Ishikawa (cell line): ENCODE results near the gene PLCH1.

Experiments used
- CEBPB ChIP-seq: IDR thresholded peaks from 2 replicates; pipeline ENCODE4 v1.6.1; 2012
- CREB1 ChIP-seq: IDR thresholded peaks from 2 replicates; pipeline ENCODE4 v1.6.1; 2012; ENCODE audit warnings: low read depth
- EGR1 ChIP-seq: IDR thresholded peaks from 2 replicates; pipeline ENCODE4 v1.6.1; 2012
- EP300 ChIP-seq: IDR thresholded peaks from 2 replicates; pipeline ENCODE4 v1.6.1; 2012; ENCODE audit warnings: borderline replicate concordance
- FOXM1 ChIP-seq: IDR thresholded peaks from 2 replicates; pipeline ENCODE4 v1.6.1; 2012; ENCODE audit warnings: low read depth, borderline replicate concordance
- NFIC ChIP-seq: IDR thresholded peaks from 2 replicates; pipeline ENCODE4 v1.6.1; 2012
- RAD21 ChIP-seq: IDR thresholded peaks from 2 replicates; pipeline ENCODE4 v1.6.1; 2012; ENCODE audit warnings: low read depth
- TAF1 ChIP-seq: IDR thresholded peaks from 2 replicates; pipeline ENCODE4 v1.6.1; 2012; ENCODE audit warnings: low read depth, mild to moderate bottlenecking
- TCF12 ChIP-seq: IDR thresholded peaks from 2 replicates; pipeline ENCODE4 v1.6.1; 2012; ENCODE audit warnings: low read depth
- TEAD4 ChIP-seq: IDR thresholded peaks from 2 replicates; pipeline ENCODE4 v1.6.1; 2012
- YY1 ChIP-seq: IDR thresholded peaks from 2 replicates; pipeline ENCODE4 v1.6.1; 2012; ENCODE audit warnings: low read depth
- ZBTB7A ChIP-seq: IDR thresholded peaks from 2 replicates; pipeline ENCODE4 v1.6.1; 2012; ENCODE audit warnings: low read depth
- TF ChIP-seq, protein P1 (sequence below): IDR thresholded peaks from 2 replicates; pipeline ENCODE4 v1.6.1; 2012
- TF ChIP-seq, protein P2 (sequence below): IDR thresholded peaks from 2 replicates; pipeline ENCODE4 v1.6.1; 2012
- TF ChIP-seq, protein P3 (sequence below): IDR thresholded peaks from 2 replicates; pipeline ENCODE4 v1.6.1; 2012; ENCODE audit warnings: low read depth, mild to moderate bottlenecking

The PLCH1 gene

DNA sequence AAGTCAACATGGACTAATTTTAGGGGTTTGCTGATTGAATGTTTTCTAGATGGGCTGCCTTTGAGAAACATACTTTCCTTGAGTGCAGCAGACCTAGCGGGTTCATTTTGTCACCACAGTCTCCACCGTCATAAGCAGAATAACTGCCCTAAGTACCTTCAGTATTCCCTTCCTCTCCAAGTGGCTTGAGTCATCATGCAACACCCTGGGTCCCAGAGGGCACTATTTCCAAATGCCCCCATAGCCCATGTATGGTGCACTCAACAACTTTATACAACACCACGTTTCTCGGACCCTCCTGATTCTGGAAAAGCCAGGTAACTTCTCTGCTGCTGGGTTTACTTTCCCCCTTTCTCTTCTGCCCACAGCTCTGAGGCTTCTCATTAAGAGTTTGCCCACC lies 300.1 kb downstream of the PLCH1 start:
- TF ChIP-seq FOXM1, result no peak
- no peak for TF ChIP-seq TEAD4
- no peak for TF ChIP-seq CEBPB
- TF ChIP-seq, protein P1, sequence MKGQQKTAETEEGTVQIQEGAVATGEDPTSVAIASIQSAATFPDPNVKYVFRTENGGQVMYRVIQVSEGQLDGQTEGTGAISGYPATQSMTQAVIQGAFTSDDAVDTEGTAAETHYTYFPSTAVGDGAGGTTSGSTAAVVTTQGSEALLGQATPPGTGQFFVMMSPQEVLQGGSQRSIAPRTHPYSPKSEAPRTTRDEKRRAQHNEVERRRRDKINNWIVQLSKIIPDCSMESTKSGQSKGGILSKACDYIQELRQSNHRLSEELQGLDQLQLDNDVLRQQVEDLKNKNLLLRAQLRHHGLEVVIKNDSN, result no peak
- no peak for TF ChIP-seq CREB1
- TF ChIP-seq RAD21, result no peak
- TF ChIP-seq, protein P2, sequence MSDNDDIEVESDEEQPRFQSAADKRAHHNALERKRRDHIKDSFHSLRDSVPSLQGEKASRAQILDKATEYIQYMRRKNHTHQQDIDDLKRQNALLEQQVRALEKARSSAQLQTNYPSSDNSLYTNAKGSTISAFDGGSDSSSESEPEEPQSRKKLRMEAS, result no peak
- TF ChIP-seq, protein P3, sequence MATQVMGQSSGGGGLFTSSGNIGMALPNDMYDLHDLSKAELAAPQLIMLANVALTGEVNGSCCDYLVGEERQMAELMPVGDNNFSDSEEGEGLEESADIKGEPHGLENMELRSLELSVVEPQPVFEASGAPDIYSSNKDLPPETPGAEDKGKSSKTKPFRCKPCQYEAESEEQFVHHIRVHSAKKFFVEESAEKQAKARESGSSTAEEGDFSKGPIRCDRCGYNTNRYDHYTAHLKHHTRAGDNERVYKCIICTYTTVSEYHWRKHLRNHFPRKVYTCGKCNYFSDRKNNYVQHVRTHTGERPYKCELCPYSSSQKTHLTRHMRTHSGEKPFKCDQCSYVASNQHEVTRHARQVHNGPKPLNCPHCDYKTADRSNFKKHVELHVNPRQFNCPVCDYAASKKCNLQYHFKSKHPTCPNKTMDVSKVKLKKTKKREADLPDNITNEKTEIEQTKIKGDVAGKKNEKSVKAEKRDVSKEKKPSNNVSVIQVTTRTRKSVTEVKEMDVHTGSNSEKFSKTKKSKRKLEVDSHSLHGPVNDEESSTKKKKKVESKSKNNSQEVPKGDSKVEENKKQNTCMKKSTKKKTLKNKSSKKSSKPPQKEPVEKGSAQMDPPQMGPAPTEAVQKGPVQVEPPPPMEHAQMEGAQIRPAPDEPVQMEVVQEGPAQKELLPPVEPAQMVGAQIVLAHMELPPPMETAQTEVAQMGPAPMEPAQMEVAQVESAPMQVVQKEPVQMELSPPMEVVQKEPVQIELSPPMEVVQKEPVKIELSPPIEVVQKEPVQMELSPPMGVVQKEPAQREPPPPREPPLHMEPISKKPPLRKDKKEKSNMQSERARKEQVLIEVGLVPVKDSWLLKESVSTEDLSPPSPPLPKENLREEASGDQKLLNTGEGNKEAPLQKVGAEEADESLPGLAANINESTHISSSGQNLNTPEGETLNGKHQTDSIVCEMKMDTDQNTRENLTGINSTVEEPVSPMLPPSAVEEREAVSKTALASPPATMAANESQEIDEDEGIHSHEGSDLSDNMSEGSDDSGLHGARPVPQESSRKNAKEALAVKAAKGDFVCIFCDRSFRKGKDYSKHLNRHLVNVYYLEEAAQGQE, result no peak
- TF ChIP-seq TAF1, result no peak
- no peak for TF ChIP-seq EGR1

DNA sequence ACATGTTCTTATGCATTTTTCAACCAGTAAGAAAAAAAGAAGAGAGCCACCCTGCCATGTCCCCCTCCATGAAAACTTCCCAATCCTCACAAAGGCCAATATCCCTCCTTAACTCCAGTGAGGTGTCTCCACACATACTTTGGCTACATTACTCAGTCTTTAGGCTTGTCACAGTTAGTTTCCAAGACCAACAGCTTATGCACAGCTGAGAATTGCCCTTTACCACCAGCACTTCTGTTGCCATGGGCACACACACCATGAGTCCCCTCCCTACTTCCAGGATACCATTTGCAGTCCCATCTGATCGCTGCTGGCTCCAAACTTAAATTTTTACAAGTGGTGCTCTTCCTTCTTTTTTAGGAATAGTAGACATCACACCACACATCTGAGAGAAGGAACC lies 301.1 kb downstream of the PLCH1 start:
- no peak for TF ChIP-seq CEBPB
- TF ChIP-seq TAF1, result no peak
- TF ChIP-seq EGR1, result no peak
- TF ChIP-seq, protein P3, result no peak
- TF ChIP-seq TCF12, result no peak
- TF ChIP-seq YY1, result no peak
- no peak for TF ChIP-seq ZBTB7A
- no peak for TF ChIP-seq NFIC
- TF ChIP-seq TEAD4, result no peak
- no peak for TF ChIP-seq RAD21
- no peak for TF ChIP-seq CREB1
- TF ChIP-seq, protein P2, result no peak
- TF ChIP-seq, protein P1, result no peak
- TF ChIP-seq EP300, result no peak
- no peak for TF ChIP-seq FOXM1

DNA sequence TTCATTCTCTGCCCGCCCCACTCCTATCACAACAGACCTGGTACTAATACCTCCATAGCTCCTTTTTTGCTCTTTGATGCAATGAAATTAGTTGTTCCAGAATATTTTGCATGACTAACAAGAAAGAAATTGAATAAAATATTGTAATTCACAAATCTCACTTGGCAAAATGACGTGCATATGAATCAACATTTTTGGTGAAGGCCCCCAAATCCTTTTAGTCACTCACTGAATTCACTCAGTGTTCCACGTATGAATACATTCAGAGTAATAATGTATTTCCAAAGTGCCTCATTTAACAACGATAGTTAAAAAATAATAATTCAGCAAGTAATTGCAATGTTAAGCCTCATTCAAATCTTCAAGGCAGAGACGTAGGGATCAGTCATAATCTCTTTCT lies 302.8 kb downstream of the PLCH1 start:
- no peak for TF ChIP-seq RAD21

DNA sequence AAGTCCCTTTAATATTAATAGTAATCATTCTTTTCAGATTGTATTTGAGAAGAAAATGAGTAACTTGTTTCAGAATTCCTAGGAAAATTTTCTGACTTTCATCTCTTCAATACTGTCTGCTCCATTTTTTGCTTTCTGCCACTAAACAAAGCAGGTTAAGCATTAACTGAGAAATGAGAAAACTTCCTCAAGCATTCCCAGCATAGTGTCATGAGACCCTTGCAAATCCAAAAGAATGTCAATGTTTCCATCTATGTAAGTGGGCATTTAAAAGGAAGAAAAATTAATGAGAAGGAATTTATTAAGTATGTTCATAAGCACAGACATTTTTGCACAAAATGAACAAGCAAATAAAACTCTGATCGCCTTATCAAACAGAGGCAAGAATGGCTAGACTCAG lies 303.4 kb downstream of the PLCH1 start:
- TF ChIP-seq YY1 (no peak), NFIC (no peak), EGR1 (no peak), EP300 (no peak), FOXM1 (no peak), ZBTB7A (no peak), CEBPB (no peak)
- TF ChIP-seq, protein P1, result no peak

DNA sequence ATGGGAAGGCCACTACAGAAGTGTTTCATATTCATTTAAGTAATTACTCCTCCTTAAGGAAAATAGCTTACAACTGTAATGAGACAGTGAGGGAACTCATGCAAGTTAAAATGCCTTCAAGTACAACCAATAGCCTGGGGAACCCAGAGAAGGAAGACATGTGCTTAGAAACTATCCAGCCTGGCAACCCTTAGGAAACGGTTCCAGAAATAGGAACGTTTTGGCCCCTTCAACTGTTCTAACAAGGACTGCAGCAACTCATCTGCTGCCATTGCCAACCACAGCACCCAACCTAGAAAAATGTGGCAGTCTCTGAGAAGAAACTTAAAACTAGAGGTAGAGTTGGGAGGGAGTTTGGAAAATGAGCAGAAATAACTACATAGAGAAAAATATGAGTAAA lies 303.8 kb downstream of the PLCH1 start:
- TF ChIP-seq NFIC, result no peak
- TF ChIP-seq YY1, result no peak
- no peak for TF ChIP-seq CREB1
- TF ChIP-seq, protein P3, result no peak
- TF ChIP-seq EP300, result no peak
- no peak for TF ChIP-seq RAD21
